ENCODE results near the gene APH1B. TPM values are rescaled to one million over a fixed set of nuclear protein-coding genes. Genes with fewer than 3 reads are reported as not detected.

Gene APH1B
- total RNA-seq, 4 donors from 2014 or later, result 8.1 to 18.7 (median 11.5) TPM

- peak; percentile 29 for ATAC-seq
- Histone ChIP-seq H3K27ac (peak overlapping the region in 2 of 4 donors; percentile 11 to 30), H3K4me1 (peaks cover 12 to 73% (median 30%) of the 10 kb centered on the region in 3 donors), H3K9me3 (no peaks in the 10 kb centered on the region), H3K4me3 (no peak overlapping the region), H3K27me3 (no peaks in the 10 kb centered on the region), H3K36me3 (no peaks in the 10 kb centered on the region)
- 0 to 9% methylated on average over 1 of the region's 1 CpG for WGBS, 2 donors (ENCODE audit: low coverage in 1 of 2)
- TF ChIP-seq EP300 (IDR thresholded peaks at IDR 0.05) (no peak), POLR2AphosphoS5 (IDR thresholded peaks at IDR 0.05) (peak; percentile 15)
These were observed 38.6 kb upstream of the APH1B start for GRCh38 chr15:63238796-63239195.

GRCh38 chr15:63240109-63240508 lies 37.3 kb upstream of the APH1B start:
- no peaks in the 10 kb centered on the region for H3K36me3 ChIP-seq
- H3K4me3 ChIP-seq, result no peak overlapping the region
- no peaks in the 10 kb centered on the region for H3K9me3 ChIP-seq
- ATAC-seq, result no peak
- WGBS, 2 donors (ENCODE audit: low coverage in 1 of 2), result 70 to 84% methylated on average over 3 of the region's 3 CpGs
- no peaks in the 10 kb centered on the region for H3K27me3 ChIP-seq
- peaks cover 12 to 73% (median 28%) of the 10 kb centered on the region in 3 donors for H3K4me1 ChIP-seq
- no peak for TF ChIP-seq POLR2A (IDR thresholded peaks at IDR 0.05)
- TF ChIP-seq POLR2AphosphoS5 (IDR thresholded peaks at IDR 0.05), result no peak
- TF ChIP-seq EP300 (IDR thresholded peaks at IDR 0.05), result no peak
- no peak for TF ChIP-seq CTCF (IDR thresholded peaks at IDR 0.05)
- no peak overlapping the region for H3K27ac ChIP-seq

- Histone ChIP-seq H3K27me3 (no peaks in the 10 kb centered on the region), H3K27ac (no peak overlapping the region), H3K4me1 (peaks cover 16 to 73% (median 30%) of the 10 kb centered on the region in 3 donors), H3K36me3 (peaks cover 0 to under 1% of the 10 kb centered on the region in 2 donors), H3K9me3 (no peaks in the 10 kb centered on the region), H3K4me3 (no peak overlapping the region)
- no peak for TF ChIP-seq POLR2A (IDR thresholded peaks at IDR 0.05)
- no peak for TF ChIP-seq EP300 (IDR thresholded peaks at IDR 0.05)
- TF ChIP-seq CTCF (IDR thresholded peaks at IDR 0.05), result no peak
- TF ChIP-seq POLR2AphosphoS5 (IDR thresholded peaks at IDR 0.05), result no peak
- WGBS, 2 donors (ENCODE audit: low coverage in 1 of 2), result 91 to 100% methylated on average over 1 of the region's 1 CpG
- no peak for ATAC-seq
These were observed 36.1 kb upstream of the APH1B start for GRCh38 chr15:63241316-63241715.

GRCh38 chr15:63243101-63243500 lies 34.3 kb upstream of the APH1B start:
- H3K27ac ChIP-seq, result peak overlapping the region; percentile 75 to 88 (median 77)
- H3K4me1 ChIP-seq, result peaks cover 21 to 85% (median 39%) of the 10 kb centered on the region in 3 donors
- H3K27me3 ChIP-seq, result no peaks in the 10 kb centered on the region
- H3K4me3 ChIP-seq, result no peak overlapping the region
- H3K9me3 ChIP-seq, result no peaks in the 10 kb centered on the region
- TF ChIP-seq POLR2AphosphoS5 (IDR thresholded peaks at IDR 0.05) (peak; percentile 49), CTCF (IDR thresholded peaks at IDR 0.05) (peak in 2 of 4 experiments; percentile 38 to 60), POLR2A (IDR thresholded peaks at IDR 0.05) (no peak)
- H3K36me3 ChIP-seq, result peaks cover 0 to 5% of the 10 kb centered on the region in 2 donors
- WGBS, 2 donors (ENCODE audit: low coverage in 1 of 2), result 25 to 43% methylated on average over 1 of the region's 1 CpG
- ATAC-seq, result peak; percentile 68

GRCh38 chr15:63243776-63244175 lies 33.6 kb upstream of the APH1B start:
- Histone ChIP-seq H3K9me3 (no peaks in the 10 kb centered on the region), H3K4me1 (peaks cover 21 to 78% (median 33%) of the 10 kb centered on the region in 3 donors), H3K4me3 (no peak overlapping the region), H3K27ac (peak overlapping the region; percentile 75 to 88 (median 77)), H3K27me3 (no peaks in the 10 kb centered on the region), H3K36me3 (peaks cover 0 to 5% of the 10 kb centered on the region in 2 donors)
- ATAC-seq, result no peak
- TF ChIP-seq EP300 (IDR thresholded peaks at IDR 0.05) (no peak), POLR2A (IDR thresholded peaks at IDR 0.05) (no peak), POLR2AphosphoS5 (IDR thresholded peaks at IDR 0.05) (no peak), CTCF (IDR thresholded peaks at IDR 0.05) (no peak)
- 29 to 71% methylated on average over 1 of the region's 1 CpG for WGBS, 2 donors (ENCODE audit: low coverage in 1 of 2)

All from gastroesophageal sphincter (tissue), 4 donors.